Putamen (tissue), 1 donor: ENCODE data around the gene CCDC57.
"Not testable (repeated sequence)": the region's sequence is repeated elsewhere in the genome, so short reads cannot be mapped to it uniquely, and the experiment has no call there.

Experiments used
- DNase-seq: peaks from one replicate; pipeline ENCODE4 v3.0.0-alpha.2; 2016; ENCODE audit warnings: low spot score

The CCDC57 gene

GRCh38 chr17:82225368-82226029 lies 12.9 kb upstream of the CCDC57 start:
- no peak for DNase-seq

DNA sequence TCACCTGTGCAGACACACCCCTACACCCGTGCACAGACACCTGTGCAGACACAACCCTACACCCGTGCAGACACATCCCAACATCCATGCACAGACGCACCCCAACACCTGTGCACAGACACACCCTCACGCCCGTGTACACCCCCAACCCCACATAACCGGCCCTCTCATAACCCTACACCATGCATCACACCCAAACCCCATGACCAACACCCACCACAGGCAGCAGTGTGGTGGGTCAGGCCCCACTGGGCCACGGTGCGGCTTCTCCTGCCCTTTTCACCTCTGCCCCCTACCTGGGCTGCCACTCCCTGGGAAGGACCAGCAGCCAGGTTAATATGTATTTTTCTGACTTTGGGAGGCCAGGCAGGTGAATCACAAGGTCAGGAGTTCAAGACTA lies 12.0 kb upstream of the CCDC57 start:
- DNase-seq = no peak

DNA sequence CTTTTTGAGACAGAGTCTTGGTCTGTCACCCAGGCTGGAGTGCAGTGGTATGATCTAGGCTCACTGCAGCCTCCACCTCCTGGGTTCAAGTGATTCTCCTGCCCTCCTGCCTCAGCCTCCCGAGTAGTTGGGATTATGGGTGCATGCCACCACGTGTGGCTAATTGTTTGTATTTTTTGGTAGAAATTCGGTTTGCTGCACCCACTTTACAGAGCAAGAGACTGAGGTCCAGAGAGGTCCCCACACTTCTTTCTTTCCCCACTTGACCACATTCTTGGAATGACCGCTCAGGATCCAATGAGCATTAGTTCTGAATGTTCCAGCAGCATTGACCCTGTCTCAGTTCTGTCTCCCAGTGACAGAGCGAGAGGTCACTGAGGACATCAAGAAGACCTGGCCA lies 10.9 kb upstream of the CCDC57 start:
- no peak for DNase-seq

DNA sequence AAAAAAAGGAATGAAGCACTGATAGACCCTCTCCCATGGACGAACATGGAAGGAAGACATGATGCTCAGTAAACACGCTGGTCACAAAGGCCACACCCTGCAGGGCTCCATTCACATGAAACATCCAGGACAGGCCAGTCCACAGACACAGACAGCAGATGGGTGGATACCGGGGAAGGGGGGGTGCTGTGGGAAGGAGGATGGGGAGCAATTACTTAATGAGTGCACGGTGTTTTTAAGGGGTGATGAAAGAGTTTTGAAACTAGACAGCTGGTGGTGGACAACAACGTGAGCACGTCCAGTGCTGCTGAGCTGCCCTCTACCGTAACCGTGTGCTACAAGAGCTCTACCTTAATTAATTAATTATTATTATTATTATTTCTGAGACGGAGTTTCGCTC lies 10.2 kb upstream of the CCDC57 start:
- no peak for DNase-seq

GRCh38 chr17:82221341-82221902 lies 8.8 kb upstream of the CCDC57 start:
- DNase-seq = no peak

DNA sequence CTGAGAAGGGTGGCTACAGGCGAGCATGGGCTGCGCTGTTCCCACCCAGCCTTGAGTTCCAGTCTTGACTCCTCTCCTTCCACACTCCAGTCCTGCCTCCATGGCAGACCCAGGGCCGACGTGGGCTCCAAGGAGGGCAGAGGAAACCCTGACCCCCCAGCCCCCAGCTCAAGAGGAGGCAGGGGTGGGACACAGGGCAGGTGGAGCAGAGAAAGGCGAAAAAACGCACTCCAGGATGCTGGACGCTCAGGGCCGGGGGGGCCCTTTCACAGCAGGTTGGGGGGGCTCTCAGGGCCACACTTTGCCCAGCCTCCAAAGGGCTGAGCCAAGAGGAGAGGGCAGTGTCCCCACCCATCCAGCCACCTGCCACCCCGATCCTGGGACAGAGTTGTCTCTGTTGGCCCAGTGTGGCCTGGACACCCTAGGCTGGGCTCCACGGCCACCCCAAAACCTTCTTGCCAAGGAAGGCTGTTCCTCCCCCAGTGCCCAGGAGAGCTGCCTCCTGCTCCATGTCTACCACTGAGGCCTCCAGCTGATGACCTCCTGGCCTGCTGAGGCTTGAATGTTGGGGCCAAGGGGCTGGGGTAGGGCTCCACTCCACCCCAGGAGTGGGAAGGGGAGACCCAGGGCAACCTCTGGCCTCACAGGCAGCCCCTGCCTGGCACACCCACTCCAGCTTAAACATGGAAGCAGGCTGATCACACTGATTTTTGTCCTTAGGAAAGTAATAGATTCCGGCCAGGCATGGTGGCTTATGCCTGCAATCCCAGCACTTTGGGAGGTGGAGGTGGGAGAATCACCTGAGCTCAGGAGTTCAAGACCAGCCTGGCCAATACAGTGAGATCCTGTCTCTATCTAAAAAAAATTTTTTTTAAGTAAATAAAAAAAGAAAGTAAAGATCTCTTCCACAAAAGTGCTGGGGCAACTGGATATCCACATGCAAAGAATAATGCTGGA lies 7.4 kb upstream of the CCDC57 start:
- DNase-seq = no peak

GRCh38 chr17:82219083-82219482 lies 6.4 kb upstream of the CCDC57 start:
- DNase-seq = no peak

GRCh38 chr17:82218349-82219075 lies 5.9 kb upstream of the CCDC57 start:
- DNase-seq = no peak

DNA sequence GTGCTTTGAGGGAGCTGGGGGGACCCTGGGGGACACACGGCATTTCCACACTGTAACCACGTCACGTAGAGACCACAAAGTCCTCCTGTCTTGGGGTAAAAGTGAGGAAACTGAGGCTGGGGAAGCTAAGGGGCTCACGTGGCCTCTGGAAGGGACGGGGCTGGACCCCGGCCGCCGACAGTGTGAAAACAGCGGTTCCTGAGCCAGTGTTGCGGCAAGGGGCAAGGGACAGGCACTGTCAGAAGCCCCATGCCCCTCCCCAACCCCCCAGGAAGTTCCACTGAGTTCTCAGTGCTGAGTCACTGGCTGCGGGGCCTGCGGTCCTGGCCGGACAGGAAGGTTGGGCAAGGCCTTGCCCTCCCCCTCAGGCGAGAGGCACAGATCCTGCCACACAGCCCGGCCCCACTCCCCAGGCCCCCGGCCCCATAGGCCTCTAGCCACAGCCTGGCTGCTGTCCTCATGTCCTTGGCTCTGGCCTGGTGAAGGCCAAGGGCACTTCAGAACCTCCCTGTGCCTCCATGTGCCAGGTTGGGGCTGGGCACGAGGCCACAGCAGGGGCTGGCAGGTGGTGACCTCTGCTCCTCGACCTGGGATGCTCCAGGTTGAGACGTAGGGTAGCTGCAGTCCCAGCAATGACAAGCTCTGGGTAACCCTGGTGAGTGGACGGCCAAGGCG lies 5.0 kb upstream of the CCDC57 start:
- DNase-seq = no peak

DNA sequence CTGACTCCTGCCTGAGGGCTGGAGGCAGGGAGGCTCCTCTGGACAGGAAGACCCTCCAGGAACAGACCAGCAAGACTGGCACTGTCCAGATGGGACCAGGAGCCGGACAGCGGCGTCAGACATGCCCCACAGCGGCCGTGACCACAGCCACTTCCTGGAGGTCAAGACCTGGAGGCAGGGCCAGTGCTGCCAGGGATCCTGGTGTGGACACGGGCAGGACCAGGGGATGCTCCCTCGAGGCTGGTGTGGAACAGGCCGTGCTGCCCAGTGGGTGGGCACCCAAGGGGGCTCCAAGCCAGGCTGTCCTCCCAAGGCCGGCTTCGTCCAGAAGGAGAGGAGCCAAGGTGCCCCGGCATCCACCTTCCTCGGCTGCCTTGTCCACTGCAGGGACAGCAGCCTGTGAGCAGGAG lies 4.5 kb upstream of the CCDC57 start:
- no peak for DNase-seq

DNA sequence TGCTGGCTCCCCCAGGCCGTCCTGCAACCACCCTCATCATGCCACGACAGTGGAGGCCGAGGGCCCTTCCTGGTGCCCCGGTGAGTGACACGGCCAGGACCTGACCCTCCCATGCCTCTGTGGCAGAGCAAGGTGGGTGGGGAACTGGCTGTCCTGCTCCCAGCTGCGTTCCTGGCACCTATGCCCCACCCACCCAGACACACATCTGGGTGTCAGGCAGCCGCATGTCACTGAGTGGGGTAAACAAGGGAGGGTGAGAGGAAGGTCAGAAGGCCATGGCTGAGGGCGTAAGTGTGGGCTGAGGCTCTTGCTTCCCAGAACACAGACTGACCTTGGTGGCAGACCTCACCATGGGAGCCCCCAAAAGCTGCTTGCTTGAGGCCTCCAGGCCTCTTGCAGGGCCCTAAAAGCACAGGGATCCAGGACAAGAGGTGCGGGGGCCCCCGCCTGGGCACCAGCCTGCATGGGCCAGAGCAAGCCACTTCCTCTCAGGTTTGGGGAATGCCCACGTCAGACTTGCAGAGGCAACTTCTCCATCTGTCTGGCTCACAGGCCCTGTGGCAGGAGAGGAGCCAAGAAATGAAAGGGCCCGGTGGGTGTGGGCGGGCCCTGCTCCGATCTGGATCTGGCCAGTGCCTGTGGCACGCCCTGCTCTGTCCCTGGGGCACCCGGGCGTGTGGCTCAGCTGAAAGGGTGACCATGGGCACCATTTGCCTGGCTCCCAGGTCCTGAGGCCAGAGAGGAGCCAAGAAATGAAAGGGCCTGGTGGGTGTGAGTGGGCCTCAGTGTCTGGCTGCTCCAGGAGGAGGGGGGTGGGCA lies 3.9 kb upstream of the CCDC57 start:
- DNase-seq = no peak

GRCh38 chr17:82215972-82216300 lies 3.3 kb upstream of the CCDC57 start:
- DNase-seq = no peak

DNA sequence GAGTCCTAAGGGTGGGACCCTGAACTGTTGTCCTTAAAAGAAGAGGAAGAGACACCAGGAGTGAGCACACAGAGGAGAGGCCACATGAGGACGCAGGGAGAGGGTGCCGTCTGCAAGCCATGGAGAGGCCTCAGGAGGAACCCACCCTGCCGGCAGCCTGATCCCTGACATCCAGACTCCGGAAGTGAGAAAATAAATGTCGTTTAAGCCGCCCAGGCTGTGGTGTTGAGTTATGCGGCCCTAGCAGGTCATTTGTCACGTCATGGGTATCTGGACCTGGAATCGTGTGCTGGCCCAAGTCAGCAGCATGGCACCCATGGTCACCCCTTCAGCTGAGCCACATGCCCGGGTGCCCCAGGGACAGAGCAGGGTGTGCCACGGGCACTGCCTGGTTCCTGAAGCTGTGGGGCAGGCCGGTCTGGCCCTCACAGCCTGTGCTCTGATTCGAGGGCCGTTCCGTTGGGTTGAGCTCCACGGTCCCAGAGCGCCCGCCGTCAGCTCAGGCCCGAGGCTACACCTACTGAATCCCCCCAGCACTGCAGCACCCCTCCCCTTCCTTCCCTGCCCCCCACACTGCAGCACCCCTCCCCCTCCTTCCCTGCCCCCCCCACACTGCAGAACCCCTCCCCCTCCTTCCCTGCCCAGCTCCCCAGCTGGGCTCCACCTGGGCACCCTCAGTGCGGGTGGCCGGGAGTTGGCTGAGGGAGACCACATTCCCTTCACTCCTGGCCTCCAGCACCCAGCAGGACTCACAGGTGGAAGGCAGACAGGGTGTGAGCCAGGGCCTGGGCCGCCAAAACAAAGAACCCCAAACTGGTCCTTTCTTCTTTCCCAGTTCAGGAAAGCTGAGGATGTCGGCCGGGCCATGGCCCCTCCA lies 2.7 kb upstream of the CCDC57 start:
- no peak for DNase-seq

GRCh38 chr17:82214012-82214628 lies 1.5 kb upstream of the CCDC57 start:
- no peak for DNase-seq

GRCh38 chr17:82213251-82214011 lies 789 bp upstream of the CCDC57 start:
- peak; percentile 63 for DNase-seq

DNA sequence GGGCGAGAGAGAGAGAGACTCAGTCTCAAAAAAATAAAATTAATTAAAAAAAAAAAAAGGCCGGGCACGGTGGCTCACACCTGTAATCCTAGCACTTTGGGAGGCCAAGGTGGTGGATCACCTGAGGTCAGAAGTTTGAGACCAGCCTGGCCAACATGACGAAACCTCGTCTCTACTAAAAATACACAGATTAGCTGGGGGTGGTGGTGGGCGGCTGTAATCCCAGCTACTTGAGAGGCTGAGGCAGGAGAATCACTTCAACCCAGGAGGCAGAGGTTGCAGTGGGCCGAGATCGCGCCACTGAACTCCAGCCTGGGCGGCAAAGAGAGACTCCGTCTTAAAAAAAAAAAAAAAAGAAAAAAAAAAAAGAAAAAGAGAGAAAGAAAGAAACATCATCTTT lies 2.0 kb downstream of the CCDC57 start:
- DNase-seq = not testable (repeated sequence)

- peak; percentile 58 for DNase-seq
These were observed 6.7 kb downstream of the CCDC57 start for GRCh38 chr17:82205720-82206508.
